GM18909 (cell line): ENCODE results near the gene LAMA2.
A peak's percentile ranks its signal among the peaks of the same experiment; 100 is the strongest.

ENCODE experiments used
- ATAC-seq: cut with Tn5 transposase; IDR thresholded peaks from one replicate; pipeline ENCODE4 v1.9.1; 2021; ENCODE audit warnings: mild to moderate bottlenecking; ENCODE audit not compliant: unreplicated experiment, poor library complexity

Gene LAMA2

DNA sequence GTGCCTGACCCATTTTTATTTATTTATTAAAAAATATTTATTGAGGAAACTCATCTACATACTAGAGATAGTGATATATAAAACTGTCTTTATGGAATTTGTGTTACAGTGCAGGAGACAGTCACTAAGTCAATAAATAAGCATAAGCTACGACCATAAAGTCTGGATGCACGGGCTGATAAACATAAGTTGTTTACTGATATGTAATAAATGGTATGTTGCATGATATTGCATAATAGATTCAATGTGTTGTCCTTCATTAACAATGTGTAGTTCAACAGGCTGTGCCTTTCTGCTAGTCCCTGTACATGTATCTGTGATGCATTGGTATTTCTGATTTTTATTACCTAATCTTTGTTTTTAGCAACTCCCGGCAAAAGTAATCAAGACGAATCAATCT is 515.8 kb downstream of the LAMA2 start:
- ATAC-seq: no peak

DNA sequence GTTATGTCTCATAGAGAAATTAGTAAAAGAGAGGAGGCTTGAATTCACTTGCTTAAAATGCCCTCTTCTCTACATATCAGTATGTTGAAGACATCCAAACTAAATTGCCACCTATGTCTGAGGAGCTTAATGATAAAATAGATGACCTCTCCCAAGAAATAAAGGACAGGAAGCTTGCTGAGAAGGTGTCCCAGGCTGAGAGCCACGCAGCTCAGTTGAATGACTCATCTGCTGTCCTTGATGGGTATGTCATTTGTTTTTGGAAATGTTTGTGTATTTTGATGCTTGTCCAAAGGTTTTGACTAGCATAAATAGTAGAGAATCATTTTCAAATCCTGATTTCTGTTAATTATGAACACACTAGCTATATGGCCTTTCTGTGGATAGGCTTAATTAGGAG is 519.3 kb downstream of the LAMA2 start:
- no peak for ATAC-seq

DNA sequence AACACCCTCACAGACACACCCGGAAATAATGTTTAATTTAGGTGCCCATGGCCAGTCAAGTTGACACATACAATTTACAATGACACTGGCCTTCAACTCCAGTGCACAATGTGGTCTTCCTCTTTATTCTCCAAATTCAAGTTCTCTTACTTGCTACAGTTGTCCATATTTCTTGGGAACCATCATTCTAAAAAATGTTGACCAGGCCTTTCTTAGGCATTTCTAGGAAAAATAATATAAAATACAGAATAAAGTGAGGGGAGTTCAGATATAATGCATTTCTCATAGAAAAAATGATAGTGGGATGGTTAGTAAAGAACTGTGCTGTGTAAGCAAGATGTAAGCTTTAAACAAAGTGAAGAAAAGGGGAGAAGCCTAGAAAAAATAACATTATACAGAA is 528.2 kb downstream of the LAMA2 start:
- no peak for ATAC-seq

DNA sequence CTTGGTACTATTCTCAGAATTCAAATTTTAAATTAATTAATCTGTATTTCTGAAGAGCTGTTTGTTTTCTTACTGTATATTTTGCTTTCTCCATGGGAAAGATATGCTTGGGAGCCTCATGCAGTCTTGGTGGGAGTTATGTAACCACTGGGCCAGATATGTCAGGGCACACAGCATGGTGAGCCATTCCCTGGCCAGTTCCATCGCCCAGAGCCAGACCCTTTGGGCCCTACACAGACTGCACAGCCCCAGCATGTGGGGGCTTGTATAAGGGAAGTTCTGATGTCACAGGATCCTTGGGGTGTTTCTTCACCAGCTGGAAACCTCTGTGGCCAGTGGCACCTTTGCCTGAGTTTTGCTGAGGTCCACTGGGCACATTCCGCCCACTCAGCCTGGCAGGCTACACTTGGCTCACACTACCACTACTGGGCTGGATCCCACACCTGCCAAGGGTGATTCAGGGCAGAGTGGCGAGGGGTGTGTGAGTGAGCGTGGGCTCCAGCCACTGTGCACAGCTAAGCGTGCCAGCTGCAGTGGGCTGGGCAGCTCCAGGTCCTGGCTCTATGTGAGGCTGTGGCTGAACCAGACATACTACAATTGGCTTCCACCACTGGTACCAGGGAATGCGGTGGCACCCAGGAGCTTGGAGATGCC is 533.5 kb downstream of the LAMA2 start:
- no peak for ATAC-seq

DNA sequence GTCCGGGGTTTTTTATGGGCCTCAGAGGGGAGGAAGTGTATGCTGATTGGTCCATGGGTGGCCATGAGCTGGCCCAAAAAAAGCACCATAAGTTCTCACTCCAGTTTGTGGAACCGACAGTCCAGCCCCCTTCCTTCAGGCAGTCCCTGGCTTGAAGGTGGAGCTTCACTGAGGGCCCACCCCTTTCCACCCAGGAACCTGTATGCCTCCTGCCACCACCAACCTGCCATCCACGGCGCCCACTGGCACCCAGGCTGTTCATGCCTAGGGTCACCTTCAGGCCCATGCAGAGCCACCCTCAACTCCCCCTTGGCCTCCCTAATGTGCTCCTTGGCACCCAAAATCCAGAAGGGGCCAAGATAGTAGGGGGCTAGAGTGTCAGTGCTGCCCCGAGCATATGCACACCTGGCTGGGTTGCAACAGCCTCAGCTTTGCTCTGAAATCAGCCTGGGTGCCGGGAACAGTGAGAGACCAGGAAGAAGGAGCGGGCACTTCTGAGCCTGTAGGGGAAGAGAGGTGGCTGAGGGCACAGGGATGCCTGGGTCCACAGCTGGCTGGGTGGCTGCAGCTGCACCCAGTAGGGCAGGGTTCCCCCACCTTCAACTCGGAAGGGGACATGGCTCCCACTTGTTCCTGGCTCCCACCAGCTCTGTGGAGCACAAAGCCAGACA is 534.6 kb downstream of the LAMA2 start:
- no peak for ATAC-seq

DNA sequence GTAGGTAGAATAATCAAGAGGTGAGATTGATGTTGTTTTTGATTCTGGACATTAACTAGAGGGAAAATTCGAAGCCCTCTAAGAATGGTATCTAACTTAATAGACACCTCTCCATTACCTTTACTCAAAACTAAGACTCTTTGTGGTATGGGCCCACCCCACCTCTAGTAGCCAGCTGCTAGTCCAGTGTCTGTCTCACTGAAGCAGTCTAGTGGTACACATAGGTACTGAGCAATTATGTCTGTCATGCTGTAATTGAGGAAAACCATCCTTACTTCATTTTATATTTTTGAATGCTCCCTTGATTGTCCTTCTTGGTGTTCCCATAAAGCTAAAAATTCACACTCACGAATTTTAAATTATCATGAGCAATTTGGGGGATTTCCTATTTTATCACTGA is 536.4 kb downstream of the LAMA2 start:
- ATAC-seq: no peak

DNA sequence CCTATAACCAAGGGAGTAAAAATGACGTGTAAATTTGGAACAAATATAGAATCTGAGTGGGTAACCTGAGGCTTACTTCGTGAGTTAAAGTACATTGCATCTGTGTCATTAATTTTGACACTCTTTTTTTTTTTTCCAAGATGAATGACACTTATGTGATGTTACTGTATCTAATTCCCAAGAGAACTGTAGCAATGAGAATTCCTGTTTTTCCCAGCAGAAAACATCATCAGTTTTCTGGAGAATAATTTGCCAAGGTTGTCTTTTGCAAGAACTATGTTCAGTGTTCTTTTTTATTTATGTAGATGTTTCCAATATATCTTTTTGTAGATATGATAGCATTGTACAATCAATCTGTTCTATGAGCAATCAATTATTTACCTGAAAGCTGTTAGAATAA is 543.4 kb downstream of the LAMA2 start:
- ATAC-seq: no peak

DNA sequence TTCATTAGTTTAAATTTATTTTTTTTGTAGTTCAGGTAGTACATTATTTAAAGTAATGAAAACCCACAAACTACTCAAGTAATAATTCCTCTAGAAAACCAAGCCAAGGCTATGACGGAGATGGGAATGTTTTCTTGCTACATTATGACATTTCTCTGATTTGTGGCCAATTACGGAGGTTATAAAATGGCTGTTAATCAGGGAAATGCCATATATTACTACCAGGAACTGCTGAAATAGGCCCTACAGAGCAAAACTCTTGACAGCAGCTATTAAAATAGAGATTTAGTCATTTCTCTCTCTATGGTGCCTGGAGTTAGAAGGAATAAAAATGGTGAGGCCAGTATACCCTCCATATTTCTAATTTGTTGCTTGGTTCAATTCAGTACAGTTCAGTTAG is 547.0 kb downstream of the LAMA2 start:
- no peak for ATAC-seq

DNA sequence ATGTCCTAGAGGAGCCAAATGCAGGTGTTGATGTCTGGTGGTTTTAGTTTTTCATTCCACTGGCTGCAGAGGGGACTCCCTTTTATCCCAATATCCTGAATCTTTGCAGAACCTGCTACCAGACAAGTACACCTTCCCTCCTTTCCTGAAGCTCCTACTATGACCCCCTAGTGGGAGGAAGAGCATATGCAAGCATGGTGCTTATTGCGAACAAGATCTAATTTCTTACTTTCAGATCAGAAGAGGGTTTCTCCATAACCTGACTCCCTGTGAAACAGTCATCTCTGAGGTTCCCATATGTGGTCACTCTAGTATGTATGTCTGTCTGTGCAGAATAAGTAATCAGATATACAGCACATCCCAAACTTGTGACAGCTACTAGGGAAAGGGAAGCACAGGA is 549.8 kb downstream of the LAMA2 start:
- ATAC-seq: no peak

DNA sequence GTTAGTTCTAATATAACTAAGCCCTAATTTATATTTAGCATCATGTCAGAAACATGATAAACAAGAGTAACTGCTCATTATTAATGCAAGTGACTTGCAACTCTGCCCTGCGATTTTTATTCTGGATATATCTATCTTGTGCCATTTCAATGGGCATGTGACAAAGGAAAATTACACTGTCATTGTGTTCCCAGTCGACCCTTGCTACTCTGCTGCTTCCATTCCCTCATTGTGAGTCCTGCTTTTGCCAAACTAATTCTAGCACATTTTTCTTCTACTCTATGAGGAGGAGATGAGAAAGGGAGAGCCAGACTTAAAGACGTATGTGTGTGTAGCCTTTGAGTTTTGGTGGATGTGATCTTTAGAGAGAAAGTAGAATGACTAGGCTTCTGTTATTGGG is 551.2 kb downstream of the LAMA2 start:
- no peak for ATAC-seq

DNA sequence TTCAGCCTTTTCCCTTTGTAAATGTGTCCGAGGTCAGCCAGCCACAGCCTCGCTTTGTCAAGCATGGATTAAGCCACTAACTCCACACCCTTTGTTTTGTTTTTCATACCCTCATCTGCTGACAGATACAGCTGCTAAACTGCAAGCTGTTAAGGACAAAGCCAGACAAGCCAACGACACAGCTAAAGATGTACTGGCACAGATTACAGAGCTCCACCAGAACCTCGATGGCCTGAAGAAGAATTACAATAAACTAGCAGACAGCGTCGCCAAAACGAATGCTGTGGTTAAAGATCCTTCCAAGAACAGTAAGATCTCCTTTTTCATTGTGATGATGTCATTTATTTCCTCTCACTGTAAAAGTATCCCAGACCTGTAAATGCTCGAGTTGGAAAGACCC is 557.8 kb downstream of the LAMA2 start:
- no peak for ATAC-seq

DNA sequence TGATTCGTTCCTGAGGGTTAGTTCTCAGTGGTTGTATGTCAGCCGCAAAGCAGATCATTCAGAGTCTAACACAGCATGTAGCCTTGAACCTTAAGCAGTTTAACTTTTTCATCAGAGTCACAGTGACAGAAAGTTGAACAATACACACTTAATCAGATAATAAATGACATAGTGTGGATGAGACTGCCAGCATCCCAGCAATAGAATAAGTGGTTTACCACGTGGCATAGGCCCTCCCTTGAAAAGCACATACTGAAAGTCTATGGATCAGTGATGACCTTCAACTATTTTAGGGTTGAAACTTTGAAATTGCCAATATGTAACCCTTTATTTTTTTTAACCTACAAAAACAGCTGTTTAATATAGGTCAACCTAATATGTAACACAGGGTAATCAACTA is 561.7 kb downstream of the LAMA2 start:
- ATAC-seq: no peak

DNA sequence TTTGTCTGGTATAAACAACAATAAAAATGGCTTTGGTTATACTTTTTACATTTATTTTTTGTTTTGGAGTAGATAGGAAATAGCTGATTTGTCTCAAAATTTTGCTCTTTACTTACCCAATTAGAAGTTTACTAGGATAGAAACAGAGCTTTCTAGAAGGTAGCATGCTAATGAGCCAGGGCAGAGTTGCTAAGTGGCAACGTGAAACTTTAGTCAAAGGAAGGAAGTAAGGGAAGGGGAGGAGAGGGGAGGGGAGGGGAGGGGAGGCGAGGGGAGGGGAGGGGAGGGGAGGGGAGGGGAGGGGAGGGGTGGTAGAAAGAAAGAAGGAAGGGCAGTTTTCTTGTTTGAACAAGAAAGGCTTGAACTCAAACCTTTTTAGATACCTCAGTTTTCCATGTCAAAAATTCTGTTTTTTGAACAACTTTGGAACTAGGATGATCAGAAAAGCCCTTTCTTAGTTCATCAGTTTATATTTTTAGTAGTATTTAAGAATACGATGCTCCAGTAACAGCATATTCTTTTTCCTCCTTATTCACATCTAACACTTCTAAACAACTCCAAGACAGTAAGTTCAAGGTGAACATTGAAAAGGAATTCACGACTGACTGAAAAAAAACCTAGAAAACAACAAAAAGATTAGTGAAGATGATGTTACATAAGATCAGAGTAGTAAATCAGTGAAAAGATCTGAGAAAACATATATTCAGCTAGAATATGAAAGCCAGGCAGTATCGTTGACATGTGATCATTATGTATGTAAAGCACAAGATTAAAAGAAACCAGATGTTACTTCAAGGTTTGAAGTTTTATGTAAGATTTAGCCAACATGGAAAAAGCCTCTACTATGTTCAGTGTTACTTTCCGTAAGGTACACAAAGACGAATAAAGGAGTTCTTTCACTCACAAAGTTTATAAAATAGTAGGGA is 563.6 kb downstream of the LAMA2 start:
- no peak for ATAC-seq

DNA sequence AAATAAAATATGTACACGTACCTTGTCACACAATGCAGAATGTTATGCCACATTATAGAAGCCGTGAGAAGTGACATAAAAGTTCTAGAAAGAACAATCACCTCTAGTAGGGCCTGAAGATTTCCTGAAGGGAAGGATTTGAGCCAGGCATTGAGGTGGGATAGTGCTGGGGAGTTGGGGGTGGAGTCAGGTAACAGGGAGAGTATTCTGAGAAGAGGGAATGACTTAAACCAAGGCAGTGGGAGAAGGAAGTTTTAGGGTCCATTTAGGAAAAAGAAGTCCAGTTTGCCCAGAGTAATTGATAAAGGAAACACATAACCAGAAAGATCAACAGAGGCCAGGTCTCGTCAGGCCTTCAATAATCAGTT is 564.2 kb downstream of the LAMA2 start:
- ATAC-seq: no peak

DNA sequence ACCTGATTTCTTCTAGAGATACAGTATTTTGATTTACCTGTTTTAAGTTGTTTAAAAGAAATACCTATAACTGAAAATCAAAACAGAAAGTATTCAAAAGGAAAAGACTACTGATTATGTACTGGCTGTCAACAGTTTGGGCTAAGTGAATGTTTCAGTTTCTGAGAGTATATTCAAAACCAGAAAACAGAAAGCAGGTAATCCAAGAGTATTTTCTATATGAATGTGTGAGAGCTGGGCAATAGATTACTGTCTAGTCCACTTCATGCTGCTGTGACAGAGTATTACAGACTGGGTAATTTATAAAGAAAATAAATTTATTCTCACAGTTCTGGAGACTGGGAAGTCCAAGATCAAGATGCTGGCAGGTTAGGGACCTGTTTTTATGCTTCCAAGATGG is 566.0 kb downstream of the LAMA2 start:
- ATAC-seq: peak; percentile 100

DNA sequence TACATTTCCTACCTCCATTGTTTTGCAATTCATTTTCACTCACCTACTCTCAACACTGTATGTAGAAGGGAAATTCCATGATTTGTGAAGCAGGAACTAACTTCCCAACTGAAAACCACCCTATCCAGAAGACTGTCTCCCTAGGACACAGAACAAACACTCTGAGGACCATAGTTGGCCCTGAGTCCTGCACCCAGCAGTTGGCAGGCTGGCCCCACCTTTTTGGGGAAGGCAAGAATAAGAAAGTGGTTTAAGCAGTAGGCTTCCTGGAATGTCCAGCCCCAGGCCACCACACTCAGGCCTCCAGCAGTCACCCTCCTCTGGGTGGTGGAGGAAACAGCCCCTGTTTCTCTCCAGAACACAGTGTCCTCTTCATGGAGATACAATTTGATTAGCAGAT is 568.2 kb downstream of the LAMA2 start:
- no peak for ATAC-seq

DNA sequence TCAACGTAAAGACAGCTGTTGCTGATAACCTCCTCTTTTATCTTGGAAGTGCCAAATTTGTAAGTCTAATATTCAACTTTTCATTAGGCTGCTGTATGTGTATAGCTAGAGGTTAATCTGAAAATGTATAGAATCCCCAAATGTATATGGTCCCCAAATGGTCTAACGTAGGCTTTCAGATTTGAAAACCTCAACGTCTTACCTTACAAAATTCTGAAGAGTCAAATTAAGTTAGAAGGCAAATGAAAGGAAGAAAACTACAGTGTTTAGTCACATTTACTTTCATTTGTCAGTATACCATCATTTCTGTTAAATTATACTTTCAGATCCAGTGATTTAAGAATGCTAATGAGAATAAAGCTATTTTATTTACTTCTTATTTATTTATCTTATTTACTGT is 570.1 kb downstream of the LAMA2 start:
- ATAC-seq: no peak

DNA sequence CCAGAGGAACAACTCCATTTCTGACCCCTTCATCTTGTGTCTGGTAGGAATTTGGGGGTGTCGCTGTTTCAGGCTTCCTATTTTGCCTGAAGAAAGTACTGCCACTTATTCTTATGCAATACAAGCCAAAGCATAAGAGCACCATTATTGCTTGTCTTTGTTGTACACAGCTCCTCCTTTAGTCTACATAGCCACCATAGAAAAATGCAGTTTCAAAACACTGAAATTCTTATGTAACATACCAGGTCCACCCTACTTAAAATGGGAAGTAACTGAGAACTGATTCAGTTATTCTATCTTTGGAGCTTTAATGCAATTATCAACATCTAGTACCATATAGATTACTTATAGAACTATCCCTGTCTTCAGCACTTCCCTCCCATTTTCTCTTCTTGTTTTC is 571.5 kb downstream of the LAMA2 start:
- no peak for ATAC-seq

DNA sequence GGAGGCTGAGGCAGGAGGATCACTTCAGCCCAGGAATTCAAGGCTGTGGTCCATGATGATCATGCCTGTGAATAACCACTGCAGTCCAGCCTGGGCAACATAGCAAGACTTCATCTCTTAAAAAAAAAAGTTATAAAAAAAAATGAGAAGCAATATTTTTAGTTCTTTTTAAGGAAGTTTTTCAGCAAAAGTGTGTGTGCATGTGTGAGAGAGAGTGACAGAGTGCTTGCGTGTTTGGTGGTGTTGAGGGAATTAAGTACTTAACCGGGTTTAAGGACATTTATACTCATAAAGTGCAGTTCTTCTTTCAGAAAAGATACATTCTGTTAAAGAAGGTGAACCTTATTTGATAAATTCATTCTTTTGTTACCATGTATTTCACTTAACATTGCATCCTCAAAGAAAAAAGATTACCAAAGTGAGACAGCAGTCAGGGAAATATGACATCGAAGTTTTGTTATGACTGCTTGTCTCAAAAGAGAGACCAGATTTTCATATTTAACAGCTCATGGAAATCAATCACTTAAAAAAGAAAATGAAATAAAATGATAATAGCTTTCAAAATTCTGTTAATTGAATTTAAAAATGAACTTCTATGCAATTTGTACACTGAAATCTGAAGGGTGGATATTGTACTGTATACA is 572.3 kb downstream of the LAMA2 start:
- no peak for ATAC-seq

DNA sequence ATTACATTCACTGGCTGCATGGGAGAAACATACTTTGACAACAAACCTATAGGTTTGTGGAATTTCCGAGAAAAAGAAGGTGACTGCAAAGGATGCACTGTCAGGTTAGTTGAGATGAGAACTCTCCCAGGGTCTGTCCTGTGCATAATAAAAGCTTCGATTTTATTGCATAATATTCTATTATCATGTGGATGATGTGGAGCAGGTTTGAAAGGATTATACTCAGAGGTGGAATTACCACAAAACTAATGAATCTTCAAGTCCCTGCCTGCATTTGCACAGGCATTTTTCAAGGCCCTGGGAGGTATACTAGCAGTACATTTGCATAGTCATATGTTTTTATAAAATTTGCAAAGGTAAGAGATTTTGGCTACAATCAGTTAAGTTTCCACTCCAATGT is 577.3 kb downstream of the LAMA2 start:
- ATAC-seq: no peak

DNA sequence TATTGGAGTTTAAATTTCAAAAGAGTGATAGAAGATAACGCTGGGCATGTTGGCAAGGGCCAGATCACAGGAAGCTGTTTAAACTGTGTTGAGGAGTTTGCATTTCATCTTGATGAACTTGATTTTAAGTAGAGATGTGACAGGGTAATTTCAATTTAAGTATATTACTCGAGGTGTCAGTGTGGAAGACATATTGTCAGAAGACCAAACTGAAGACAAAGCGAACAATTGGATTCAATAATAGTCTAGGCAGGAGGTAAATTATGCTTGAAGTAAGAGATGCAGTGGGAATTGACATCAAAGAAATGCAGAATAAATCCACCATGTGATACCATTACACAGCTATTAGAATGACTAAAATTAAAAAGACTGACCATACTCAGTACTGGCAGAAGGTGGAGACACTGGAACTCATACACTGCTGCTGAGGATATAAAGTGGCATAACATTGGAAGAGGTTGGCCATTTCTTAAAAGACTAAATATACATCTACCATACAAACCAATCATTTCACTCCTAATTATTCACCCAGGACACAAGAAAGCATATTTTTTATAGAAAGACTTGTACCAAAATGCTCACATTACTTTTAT is 586.2 kb downstream of the LAMA2 start:
- no peak for ATAC-seq
